ENCODE results near the gene PPIB.

DNA sequence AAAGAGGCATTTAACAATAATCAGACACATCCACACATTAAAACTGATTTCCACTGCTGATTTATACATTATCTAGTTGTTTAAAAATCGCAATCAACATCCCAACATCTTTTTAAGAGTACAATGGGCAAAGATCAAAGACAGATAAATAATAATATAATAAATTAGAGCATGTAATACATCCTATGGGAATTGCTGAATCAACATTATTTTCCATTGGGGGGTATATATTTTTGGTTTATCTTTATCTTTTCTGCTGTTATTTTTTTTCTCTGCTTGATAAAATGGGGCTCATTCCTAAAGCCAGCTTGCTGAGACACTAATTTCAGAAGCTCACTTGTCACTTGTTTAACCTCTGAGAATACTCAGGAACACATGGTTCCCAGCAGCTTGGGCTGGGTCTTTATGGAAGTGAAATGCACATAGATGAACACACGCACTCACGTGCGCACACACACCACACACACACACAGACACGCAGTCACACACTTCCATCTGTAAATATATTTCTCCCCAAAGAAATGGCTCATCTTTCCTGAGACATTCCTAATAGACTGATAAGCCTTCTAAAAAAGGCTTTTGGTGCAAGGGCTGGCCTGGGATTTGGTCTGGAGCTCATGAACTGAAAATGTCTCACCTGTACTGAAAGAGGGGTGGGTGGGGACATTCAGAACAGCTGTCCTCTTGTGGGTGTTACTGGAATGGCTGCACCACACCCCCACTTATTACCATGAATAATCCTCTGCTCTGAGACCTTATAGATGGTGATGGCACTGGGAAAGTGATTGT is 3.5 kb upstream of the PPIB start:
- TF ChIP-seq, protein P1, sequence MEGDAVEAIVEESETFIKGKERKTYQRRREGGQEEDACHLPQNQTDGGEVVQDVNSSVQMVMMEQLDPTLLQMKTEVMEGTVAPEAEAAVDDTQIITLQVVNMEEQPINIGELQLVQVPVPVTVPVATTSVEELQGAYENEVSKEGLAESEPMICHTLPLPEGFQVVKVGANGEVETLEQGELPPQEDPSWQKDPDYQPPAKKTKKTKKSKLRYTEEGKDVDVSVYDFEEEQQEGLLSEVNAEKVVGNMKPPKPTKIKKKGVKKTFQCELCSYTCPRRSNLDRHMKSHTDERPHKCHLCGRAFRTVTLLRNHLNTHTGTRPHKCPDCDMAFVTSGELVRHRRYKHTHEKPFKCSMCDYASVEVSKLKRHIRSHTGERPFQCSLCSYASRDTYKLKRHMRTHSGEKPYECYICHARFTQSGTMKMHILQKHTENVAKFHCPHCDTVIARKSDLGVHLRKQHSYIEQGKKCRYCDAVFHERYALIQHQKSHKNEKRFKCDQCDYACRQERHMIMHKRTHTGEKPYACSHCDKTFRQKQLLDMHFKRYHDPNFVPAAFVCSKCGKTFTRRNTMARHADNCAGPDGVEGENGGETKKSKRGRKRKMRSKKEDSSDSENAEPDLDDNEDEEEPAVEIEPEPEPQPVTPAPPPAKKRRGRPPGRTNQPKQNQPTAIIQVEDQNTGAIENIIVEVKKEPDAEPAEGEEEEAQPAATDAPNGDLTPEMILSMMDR (optimal IDR thresholded peaks at IDR 0.05 in 1 of 3, IDR thresholded peaks at IDR 0.05 in 1 of 3, conservative IDR thresholded peaks at IDR 0.05 in 1 of 3; ENCODE audit: extremely low read depth in 1 of 3, insufficient read depth in 2 of 3, low read length in 3 of 3), result no peak
- no peak for TF ChIP-seq EZH2 (IDR thresholded peaks at IDR 0.05; ENCODE audit: low read length)
